ENCODE results near the gene MYG1.
A peak's percentile ranks its signal among the peaks of the same experiment; 100 is the strongest.

Gene MYG1

DNA sequence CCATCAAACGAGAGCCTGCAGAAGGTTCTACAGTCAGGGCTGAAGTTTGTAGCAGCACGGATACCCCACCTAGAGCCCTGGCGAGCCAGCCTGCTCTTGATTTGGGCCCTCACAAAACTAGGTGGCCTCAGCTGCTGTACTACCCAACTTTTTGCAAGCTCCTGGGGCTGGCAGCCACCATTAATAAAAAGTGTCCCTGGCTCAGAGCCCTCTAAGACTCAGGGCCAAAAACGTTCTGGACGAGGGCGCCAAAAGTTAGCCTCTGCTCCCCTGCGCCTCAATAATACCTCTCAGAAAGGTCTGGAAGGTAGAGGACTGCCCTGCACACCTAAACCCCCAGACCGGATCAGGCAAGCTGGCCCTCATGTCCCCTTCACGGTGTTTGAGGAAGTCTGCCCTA lies 13.0 kb upstream of the MYG1 start:
- TF ChIP-seq, protein P1, sequence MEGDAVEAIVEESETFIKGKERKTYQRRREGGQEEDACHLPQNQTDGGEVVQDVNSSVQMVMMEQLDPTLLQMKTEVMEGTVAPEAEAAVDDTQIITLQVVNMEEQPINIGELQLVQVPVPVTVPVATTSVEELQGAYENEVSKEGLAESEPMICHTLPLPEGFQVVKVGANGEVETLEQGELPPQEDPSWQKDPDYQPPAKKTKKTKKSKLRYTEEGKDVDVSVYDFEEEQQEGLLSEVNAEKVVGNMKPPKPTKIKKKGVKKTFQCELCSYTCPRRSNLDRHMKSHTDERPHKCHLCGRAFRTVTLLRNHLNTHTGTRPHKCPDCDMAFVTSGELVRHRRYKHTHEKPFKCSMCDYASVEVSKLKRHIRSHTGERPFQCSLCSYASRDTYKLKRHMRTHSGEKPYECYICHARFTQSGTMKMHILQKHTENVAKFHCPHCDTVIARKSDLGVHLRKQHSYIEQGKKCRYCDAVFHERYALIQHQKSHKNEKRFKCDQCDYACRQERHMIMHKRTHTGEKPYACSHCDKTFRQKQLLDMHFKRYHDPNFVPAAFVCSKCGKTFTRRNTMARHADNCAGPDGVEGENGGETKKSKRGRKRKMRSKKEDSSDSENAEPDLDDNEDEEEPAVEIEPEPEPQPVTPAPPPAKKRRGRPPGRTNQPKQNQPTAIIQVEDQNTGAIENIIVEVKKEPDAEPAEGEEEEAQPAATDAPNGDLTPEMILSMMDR (IDR thresholded peaks at IDR 0.05; ENCODE audit: low read depth, low read length): no peak
- no peak overlapping the region for H3K4me3 ChIP-seq (ENCODE audit: low read depth, low read length)
- in situ Hi-C loops (cut with HindIII; ENCODE audit: low sequenced_read_pairs): no loop called here
- no peak for DNase-seq (ENCODE audit: low read depth, low spot score)

DNA sequence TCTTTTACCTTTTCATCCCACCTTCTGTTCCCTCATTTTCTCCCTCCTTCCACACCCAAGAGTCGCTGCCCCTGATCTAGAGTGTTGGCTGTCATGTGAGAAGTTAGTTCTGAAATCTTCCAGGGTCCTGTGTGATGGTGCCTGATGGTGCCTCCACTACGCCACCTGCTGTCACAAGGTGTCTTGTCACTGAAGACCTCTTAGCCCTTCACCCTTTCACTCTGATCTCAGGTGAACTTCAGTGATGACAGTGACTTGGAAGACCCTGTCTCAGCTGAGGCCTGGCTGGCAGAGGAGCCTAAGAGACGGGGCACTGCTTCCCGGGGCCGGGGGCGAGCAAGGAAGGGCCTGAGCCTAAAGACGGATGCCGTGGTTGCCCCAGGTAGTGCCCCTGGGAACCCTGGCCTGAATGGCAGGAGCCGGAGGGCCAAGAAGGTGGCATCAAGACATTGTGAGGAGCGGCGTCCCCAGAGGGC lies 11.7 kb upstream of the MYG1 start:
- DNase-seq (ENCODE audit: low read depth, low spot score): peak; percentile 54
- TF ChIP-seq, protein P1 (IDR thresholded peaks at IDR 0.05; ENCODE audit: low read depth, low read length): peak; percentile 68
- no peak overlapping the region for H3K4me3 ChIP-seq (ENCODE audit: low read depth, low read length)
- in situ Hi-C loops (cut with HindIII; ENCODE audit: low sequenced_read_pairs): no loop called here

DNA sequence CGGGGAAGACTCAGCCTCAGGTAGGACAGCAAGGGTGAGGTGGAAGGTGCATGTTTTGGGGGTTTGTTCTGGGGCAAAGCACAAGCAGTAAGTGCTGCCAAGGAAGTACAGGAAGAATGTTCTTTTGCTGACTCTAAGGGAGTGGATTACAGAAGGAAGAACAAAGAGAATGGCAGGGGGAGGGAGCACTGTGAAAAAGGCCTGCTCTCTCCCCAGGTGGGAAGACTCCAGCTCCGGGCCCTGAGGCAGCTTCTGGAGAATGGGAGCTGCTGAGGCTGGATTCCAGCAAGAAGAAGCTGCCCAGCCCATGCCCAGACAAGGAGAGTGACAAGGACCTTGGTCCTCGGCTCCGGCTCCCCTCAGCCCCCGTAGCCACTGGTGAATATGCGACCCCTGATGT lies 11.2 kb upstream of the MYG1 start:
- in situ Hi-C loops (cut with HindIII; ENCODE audit: low sequenced_read_pairs): no loop called here
- no peak for DNase-seq (ENCODE audit: low read depth, low spot score)
- no peak overlapping the region for H3K4me3 ChIP-seq (ENCODE audit: low read depth, low read length)
- TF ChIP-seq, protein P1 (IDR thresholded peaks at IDR 0.05; ENCODE audit: low read depth, low read length): no peak

DNA sequence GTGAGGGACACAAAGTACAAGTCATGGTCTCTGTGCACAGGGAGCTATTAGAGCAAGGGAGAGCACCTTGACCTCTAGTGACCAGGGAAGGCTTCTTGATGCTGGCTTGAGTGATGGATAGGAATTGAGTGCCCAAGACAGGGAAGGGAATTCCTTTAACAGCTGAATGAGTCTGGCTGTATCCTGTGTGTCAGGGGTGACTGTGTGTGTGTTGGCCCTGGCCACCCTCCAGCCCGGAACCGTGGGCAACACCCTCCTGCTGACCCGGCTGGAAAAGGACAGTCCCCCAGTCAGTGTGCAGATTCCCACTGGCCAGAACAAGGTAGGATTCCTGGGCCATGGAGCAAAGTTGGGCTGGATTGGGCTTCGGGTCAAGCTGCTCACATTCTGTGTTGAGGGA lies 9.6 kb upstream of the MYG1 start:
- in situ Hi-C loops (cut with HindIII; ENCODE audit: low sequenced_read_pairs): no loop called here
- H3K4me3 ChIP-seq (ENCODE audit: low read depth, low read length): no peak overlapping the region
- DNase-seq (ENCODE audit: low read depth, low spot score): no peak
- TF ChIP-seq, protein P1 (IDR thresholded peaks at IDR 0.05; ENCODE audit: low read depth, low read length): no peak

DNA sequence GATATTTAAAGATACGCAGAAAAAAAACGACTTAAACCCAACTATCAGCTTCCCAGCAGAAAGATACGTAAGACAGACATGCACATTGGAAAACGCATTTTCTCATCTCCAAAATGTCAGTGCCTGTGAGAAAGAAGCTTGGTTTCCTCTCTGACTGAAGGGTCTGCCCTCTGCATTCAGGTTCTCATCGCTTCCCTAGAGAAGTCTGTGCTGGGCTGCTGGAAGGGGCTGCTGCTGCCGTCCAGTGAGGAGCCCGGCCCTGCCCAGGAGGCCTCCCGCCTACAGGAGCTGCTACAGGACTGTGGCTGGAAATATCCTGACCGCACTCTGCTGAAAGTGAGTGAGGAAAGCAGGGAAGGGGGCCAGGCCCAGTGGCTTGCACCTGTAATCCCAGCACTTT lies 8.8 kb upstream of the MYG1 start:
- no peak overlapping the region for H3K4me3 ChIP-seq (ENCODE audit: low read depth, low read length)
- DNase-seq (ENCODE audit: low read depth, low spot score): no peak
- in situ Hi-C loops (cut with HindIII; ENCODE audit: low sequenced_read_pairs): no loop called here
- TF ChIP-seq, protein P1 (IDR thresholded peaks at IDR 0.05; ENCODE audit: low read depth, low read length): no peak

DNA sequence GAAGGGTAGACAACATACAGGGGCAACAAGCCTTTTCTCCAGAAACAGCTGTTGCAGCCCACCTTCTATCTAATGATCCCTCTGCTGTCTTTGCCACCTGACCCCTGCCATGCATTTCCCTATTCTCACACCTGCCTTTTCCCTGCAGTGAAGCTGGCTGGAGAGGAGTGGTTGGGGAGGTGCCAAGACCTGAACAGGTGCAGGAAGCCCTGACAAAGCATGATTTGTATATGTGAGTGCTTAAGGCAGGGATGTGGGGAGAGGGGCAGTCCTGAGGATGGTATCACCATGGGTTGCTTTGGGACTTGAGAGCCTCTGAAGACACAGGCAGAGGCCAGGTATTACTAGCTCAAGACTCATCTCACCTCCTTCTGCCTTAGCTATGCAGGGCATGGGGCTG lies 7.1 kb upstream of the MYG1 start:
- TF ChIP-seq, protein P1 (IDR thresholded peaks at IDR 0.05; ENCODE audit: low read depth, low read length): no peak
- DNase-seq (ENCODE audit: low read depth, low spot score): no peak
- no peak overlapping the region for H3K4me3 ChIP-seq (ENCODE audit: low read depth, low read length)
- in situ Hi-C loops (cut with HindIII; ENCODE audit: low sequenced_read_pairs): no loop called here
